C1 segment of cervical spinal cord (tissue), 14 donors: ENCODE measurements around the gene RPUSD2.
A peak's percentile ranks its signal among the peaks of the same experiment; 100 is the strongest.
"Not testable (repeated sequence)": the region's sequence is repeated elsewhere in the genome, so short reads cannot be mapped to it uniquely, and the experiment has no call there.

Experiments
- DNase-seq, 14 donors: peaks; one replicate each; lab custom pipeline; 2025; lab: John Stamatoyannopoulos, UW

RPUSD2 gene

GRCh38 chr15:40565333-40566238 is 3.5 kb upstream of the RPUSD2 start:
- no peak for DNase-seq

- no peak for DNase-seq
Measured at GRCh38 chr15:40567111-40567510, 2.0 kb upstream of the RPUSD2 start.

- DNase-seq = no peak
Measured at GRCh38 chr15:40575113-40575512, 6.0 kb downstream of the RPUSD2 start.

GRCh38 chr15:40576914-40577313 is 7.8 kb downstream of the RPUSD2 start:
- DNase-seq = not testable (repeated sequence)

GRCh38 chr15:40578892-40579291 is 9.8 kb downstream of the RPUSD2 start:
- DNase-seq = no peak

GRCh38 chr15:40581796-40582195 is 12.7 kb downstream of the RPUSD2 start:
- not testable (repeated sequence) for DNase-seq

GRCh38 chr15:40582726-40583246 is 13.7 kb downstream of the RPUSD2 start:
- DNase-seq = no peak

- peak in 3 of 14 donors; percentile 3 to 23 (median 10) for DNase-seq
Measured at GRCh38 chr15:40584191-40584590, 15.1 kb downstream of the RPUSD2 start.

- DNase-seq = no peak
Measured at GRCh38 chr15:40590667-40591050, 21.6 kb downstream of the RPUSD2 start.

GRCh38 chr15:40591389-40591788 is 22.3 kb downstream of the RPUSD2 start:
- DNase-seq = no peak

GRCh38 chr15:40593165-40593564 is 24.1 kb downstream of the RPUSD2 start:
- no peak for DNase-seq

- DNase-seq = peak; percentile 71 to 99 (median 91)
Measured at GRCh38 chr15:40593588-40594428, 24.7 kb downstream of the RPUSD2 start, which contains the start of gene KNL1. KNL1 (plus strand) TSS chr15:40594249; CDS start chr15:40602932, 8,683 bp downstream.

- DNase-seq = peak in 1 of 14 donors; percentile 47
Measured at GRCh38 chr15:40594429-40594836, 25.3 kb downstream of the RPUSD2 start.

- DNase-seq = no peak
Measured at GRCh38 chr15:40595219-40595618, 26.1 kb downstream of the RPUSD2 start.

GRCh38 chr15:40595773-40596172 is 26.7 kb downstream of the RPUSD2 start:
- no peak for DNase-seq

GRCh38 chr15:40597024-40597423 is 27.9 kb downstream of the RPUSD2 start:
- DNase-seq = no peak

- no peak for DNase-seq
Measured at GRCh38 chr15:40598126-40598525, 29.0 kb downstream of the RPUSD2 start.

GRCh38 chr15:40598672-40599071 is 29.6 kb downstream of the RPUSD2 start:
- DNase-seq = no peak

GRCh38 chr15:40600956-40601355 is 31.9 kb downstream of the RPUSD2 start:
- no peak for DNase-seq

GRCh38 chr15:40603935-40604334 is 34.8 kb downstream of the RPUSD2 start:
- no peak for DNase-seq

GRCh38 chr15:40613080-40613479 is 44.0 kb downstream of the RPUSD2 start:
- no peak for DNase-seq

- DNase-seq = no peak
Measured at GRCh38 chr15:40618023-40618422, 48.9 kb downstream of the RPUSD2 start.
